Measurements from ENCODE around the gene GGCX.

DNA sequence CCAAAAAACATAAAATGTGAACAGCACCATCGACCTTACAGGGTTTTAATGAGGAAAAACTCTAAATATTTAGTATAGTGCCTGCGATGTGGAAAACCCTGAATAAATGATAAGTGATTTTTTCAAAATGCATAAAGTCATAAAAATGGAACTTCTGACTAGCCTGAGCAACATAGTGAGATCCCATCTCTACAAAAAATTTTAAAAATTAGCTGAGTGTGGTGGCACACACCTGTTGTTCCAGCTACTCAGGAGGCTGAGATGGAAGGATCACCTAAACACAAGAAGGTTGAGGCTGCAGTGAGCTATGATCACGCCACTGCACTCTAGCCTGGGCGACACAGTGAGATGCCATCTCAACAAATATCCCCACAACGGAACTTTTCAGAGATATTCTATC is 4.2 kb downstream of the GGCX start:
- TF ChIP-seq, protein P1, sequence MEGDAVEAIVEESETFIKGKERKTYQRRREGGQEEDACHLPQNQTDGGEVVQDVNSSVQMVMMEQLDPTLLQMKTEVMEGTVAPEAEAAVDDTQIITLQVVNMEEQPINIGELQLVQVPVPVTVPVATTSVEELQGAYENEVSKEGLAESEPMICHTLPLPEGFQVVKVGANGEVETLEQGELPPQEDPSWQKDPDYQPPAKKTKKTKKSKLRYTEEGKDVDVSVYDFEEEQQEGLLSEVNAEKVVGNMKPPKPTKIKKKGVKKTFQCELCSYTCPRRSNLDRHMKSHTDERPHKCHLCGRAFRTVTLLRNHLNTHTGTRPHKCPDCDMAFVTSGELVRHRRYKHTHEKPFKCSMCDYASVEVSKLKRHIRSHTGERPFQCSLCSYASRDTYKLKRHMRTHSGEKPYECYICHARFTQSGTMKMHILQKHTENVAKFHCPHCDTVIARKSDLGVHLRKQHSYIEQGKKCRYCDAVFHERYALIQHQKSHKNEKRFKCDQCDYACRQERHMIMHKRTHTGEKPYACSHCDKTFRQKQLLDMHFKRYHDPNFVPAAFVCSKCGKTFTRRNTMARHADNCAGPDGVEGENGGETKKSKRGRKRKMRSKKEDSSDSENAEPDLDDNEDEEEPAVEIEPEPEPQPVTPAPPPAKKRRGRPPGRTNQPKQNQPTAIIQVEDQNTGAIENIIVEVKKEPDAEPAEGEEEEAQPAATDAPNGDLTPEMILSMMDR (IDR thresholded peaks at IDR 0.05; ENCODE audit: low read length), result no peak
- TF ChIP-seq EZH2 (IDR thresholded peaks at IDR 0.05; ENCODE audit: borderline replicate concordance, low read length), result no peak
